NCI-H187 (cell line): ENCODE measurements around the gene RAC2.
"Not testable (repeated sequence)": the region's sequence is repeated elsewhere in the genome, so short reads cannot be mapped to it uniquely, and the experiment has no call there.

ENCODE experiments used
- DNase-seq, 2 experiments: peaks; one replicate each; lab custom pipeline; 2025; lab: John Stamatoyannopoulos, UW

Gene RAC2

GRCh38 chr22:37233751-37234631 is 10.1 kb downstream of the RAC2 start:
- no peak for DNase-seq

DNA sequence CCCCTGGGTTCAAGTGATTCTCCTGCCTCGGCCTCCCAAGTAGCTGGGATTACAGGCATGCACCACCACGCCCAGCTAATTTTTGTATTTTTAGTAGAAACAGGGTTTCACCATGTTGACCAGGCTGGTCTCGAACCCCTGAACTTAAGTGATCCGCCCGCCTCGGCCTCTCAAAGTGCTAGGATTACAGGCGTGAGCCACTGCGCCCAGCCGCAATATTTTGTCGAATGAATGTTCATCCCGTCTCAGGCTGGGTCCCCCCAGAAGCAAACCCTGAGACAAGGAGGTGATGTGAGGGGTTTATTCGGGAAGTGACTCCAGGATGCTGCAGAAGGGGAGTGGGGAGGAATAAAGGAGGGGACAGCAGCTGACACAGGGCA is 10.7 kb downstream of the RAC2 start:
- not testable (repeated sequence) for DNase-seq

GRCh38 chr22:37232140-37232998 is 11.7 kb downstream of the RAC2 start:
- DNase-seq: no peak

DNA sequence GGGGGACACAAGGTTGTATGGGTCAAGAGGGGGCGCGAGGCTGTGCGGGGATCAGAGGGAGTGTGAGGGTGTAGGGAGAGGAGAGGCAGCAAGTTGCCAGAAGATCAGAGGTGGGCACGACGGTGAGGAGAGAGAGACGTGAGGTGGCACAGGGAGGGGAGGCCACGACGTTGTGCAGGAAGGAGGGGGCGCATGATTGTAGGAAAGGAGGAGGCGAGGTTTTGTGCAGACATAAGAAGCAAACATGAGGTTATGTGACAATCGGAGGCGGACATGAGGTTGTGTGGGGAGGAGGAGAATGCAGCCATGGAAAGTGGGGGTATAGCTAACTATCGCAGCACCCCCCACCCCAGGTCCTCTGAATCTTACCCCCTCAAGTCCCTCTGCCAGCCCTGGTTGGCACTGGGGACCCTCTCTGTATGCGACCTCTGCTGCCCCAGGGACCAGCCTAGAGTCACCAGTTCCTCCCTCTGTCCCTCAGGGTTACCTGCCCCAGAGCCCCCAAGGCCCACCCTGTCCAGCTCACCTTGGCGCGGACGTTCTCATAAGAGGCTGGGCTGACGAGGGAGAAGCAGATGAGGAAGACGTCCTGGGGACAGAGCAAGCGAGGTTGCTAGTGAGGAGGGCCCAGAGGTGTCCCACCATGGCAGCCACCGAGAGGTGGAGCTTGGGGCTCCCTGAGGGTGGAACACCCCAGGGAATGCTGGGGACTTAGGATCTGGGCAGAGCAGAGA is 12.5 kb downstream of the RAC2 start:
- DNase-seq: no peak

GRCh38 chr22:37230673-37231405 is 13.2 kb downstream of the RAC2 start:
- no peak for DNase-seq

DNA sequence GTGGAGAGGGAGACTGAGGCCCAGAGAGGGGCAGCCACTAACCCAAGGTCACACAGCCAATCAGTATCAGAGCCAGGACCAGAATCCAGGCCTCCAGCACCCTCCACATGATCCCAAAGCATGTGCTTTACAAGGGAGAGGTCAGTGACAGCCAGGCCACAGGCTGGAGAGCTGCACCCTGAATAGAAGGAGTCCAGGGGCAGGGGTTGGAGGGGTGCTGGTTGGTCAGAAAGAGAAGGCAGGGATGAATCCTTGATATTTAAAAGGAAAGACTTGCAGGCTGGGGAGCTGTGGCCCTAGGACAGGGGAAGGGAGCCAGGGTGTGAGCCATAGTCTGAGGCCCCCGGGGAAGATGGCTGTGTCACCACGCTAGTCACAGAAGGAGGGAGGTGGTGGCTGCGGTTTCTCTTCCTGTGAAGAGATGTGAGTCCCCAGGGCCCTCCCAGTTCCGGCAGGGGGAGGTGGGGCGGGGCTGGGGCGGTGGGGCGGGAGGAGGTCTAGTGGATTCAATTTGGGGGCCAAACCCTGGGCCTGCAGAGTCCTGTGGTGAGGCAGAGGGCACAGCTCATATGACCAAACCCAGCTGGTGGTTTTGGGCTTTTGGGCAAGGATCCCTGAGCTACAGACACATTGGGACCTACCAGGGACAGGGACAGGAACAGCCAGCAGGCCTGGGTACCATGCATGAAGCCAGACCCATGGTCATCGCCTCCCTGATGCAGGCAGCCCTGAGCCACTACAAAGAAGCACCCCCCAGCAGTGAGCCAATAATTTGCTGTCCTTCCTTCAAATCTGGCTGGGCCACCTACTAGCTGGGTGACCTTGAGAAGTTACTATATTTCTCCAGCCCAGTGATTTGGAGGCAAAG is 14.0 kb downstream of the RAC2 start:
- DNase-seq: no peak

GRCh38 chr22:37229012-37229804 is 14.9 kb downstream of the RAC2 start:
- DNase-seq: no peak

GRCh38 chr22:37228106-37229011 is 15.7 kb downstream of the RAC2 start:
- DNase-seq: no peak

DNA sequence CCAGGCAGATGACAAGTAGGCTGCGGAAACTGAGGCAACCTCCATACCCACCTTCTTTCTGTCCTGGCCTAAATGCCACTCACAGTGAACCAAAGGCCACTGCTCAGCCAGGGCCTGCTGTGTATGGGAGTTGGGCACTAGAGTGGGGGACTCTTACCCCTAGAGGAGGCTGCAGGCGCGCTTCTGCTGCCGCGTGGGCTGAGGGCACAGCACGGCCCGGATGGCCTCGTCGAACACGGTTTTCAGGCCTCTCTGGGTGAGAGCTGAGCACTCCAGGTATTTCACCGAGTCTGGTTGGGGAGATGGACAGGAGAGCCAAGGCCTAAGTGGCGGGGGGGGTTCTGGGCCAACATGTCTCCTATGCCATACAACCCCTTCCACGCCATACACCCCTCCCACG is 17.6 kb downstream of the RAC2 start:
- DNase-seq: no peak

DNA sequence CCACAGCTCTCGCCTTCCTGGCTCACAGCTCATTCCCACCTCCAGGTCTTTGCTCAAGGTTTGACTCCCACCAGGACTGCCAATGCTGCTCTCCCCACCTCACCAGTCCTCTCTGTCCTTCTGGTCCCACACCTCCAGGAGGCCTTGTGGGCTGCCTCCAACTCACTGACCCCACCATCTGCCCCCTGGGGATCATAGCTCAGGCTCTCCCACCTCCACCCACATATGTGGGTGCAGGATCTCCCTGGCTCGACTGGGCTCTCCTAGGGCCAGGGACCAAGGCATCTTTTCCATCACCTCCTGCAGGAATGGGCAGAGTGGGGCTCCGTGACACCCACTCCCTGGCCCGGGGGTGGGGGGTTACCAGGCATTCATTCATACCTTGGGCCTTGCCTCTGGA is 18.0 kb downstream of the RAC2 start:
- DNase-seq: no peak

DNA sequence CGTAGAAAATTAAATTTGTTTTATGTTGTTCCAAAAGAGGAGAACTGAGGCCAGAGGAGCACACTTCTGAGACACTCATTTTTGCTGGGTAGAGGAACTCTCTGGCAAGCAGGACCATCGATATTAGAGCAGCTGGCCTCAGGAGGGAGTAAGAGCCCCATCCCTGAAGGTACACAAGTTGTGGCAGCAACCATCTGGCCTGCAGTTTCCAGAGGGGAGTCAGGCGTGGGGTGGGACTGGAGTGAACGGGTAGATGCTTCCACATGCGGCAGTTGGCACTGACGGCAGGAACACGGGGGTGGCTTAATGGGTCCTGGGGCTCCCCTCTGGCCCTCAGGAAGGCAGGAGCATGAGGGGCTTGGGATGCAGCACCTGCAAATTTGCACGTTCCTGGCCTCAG is 18.6 kb downstream of the RAC2 start:
- DNase-seq: no peak

DNA sequence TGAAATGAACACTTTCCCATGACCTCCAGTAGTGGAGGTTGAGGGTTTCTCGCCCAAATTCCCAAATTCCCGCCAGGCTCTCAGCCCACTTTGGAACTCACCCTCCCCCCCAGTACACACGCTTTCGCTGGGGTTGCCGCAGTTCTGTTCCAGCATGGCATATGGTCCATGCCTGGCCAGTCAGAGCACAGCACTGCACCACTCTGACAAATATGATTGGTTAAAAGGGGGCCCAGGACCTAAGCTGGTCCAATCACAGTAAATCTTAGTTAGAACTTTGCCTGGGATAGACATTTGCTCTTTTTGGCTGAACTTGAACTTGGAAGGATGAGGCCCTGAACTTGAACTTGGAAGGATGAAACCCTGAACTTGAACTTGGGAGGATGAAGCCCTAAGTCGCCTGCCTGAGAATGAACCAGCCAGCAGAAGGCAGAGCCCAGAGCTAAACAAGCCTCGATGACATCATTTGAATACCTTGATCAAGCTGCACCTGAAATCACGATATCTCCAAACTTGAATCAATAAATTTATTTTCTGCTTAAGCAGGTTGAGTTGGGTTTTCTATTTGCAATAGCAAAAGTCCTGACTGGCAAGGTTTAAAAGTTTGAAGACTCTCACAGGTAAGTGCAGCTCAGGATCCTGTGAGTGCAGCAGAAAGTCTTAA is 19.2 kb downstream of the RAC2 start:
- no peak for DNase-seq

DNA sequence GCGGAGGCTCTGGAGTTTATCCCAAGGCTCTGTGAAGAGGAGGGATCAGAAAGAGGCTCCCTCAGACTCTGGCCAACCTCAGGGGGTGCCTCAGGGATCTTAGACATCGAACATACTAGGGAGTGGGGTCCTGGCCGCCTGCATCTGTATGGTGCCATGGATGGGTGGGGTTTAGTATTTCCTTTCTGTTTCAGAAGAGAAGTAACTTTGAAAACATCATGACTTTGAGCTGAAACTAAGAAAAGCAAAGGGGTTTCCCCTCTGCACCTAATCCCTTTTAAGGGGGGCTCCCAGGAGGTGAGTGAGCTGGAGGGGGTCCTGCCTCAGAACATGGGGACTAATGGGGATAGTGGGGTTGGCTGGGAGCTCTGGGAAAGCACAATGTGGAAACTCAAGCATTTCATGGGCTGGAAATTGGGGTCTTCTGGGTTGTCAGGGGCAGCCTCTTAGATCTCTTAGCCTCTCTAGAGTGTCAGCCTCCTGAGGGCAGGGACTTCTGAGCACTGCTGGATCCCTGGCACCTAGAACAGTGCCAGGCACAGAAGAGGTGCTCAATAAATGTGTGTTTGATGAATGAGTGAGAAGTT is 20.0 kb downstream of the RAC2 start:
- no peak for DNase-seq

GRCh38 chr22:37222440-37222971 is 21.6 kb downstream of the RAC2 start:
- DNase-seq: no peak

GRCh38 chr22:37221424-37222333 is 22.4 kb downstream of the RAC2 start:
- no peak for DNase-seq

- DNase-seq: no peak
These were observed 23.5 kb downstream of the RAC2 start for GRCh38 chr22:37220543-37220981.
